Right lobe of liver (tissue), 4 donors: Measurements from ENCODE around the gene JUNB.

Experiments
- CTCF ChIP-seq, 4 donors: fragments of 200-600 bp in 3 of 4; fragments of 450-650 bp in 1 of 4; IDR thresholded peaks; one replicate each; pipeline versions ENCODE4 v1.5.1 to v1.8.0; 2016 to 2022; ENCODE audit warnings: antibody characterized with exemption in 4 of 4, mild to moderate bottlenecking in 2 of 4
- POLR2A ChIP-seq: fragments of 450-650 bp; IDR thresholded peaks from one replicate; pipeline ENCODE4 v1.6.1; 2017; ENCODE audit warnings: antibody characterized with exemption, mild to moderate bottlenecking
- donor health status: DM: no; HTN: no; CAD: no.
- donor health status: DM: no; HTN: no; CAD: no.
- donor health status: DM: no; HTN: yes; CAD: no.

GRCh38 chr19:12752056-12752781 is 39.1 kb upstream of the JUNB start:
- TF ChIP-seq POLR2A (no peak), CTCF (IDR thresholded peaks at IDR 0.05) (no peak)
